ENCODE measurements around the gene ASB4.
"Not testable (repeated sequence)": the region's sequence is repeated elsewhere in the genome, so short reads cannot be mapped to it uniquely, and the experiment has no call there.

The ASB4 gene

DNA sequence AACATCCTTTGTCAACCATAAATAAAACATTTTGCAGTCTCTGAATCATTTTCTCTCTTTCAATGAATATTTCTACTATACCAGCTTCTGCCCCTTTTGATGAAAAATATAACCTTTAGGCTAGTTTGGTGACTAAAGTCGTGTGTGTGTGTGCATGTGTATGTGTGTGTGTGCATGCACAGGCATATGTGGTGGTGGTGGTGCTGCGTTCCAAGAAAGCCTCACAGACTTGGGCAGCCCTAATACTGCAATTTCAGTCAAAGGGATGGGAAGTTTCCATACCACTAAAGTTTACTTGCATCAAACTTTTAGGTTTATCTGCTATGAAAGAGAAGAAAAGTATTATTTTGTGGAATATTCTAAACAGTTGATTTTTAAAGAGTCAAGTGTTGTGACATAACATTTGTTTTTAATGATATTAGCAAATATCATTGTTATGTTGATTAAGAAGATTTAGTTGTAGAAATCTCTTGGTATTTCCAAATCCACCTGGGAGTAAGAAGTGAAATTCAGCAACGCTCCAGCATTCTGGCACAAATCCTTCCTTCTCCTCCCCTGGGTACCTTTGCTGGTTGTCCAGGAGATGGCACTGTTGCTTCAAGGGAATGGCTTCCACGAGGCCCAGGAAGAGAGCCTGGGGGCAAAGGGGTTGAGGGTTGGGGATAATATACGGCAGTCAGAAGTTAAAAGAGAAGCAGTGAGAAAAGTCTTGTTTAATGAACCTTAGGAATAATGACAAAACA lies 41.5 kb downstream of the ASB4 start:
- no peak for DNase-seq (ENCODE audit: low spot score)

GRCh38 chr7:95527776-95528250 lies 42.1 kb downstream of the ASB4 start:
- DNase-seq (ENCODE audit: low spot score) = no peak

DNA sequence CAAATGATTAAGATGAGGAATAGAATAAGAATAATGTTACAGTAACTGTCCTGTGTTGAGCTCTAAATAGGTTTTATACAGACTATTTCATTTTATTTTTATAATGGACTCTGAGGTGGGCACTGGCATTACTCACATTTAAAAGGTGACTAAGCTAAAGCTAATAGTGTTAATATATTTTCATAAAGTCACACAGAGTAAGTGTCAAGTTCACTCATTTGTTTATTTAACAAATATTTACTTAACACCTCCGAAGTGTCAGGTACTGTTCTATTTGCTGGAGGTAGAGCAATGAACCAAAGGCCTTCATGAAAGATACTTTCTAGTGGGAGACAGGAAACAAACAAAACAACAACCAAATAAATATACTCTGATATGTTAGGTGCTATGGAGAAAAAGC lies 44.0 kb downstream of the ASB4 start:
- DNase-seq (ENCODE audit: low spot score) = no peak

DNA sequence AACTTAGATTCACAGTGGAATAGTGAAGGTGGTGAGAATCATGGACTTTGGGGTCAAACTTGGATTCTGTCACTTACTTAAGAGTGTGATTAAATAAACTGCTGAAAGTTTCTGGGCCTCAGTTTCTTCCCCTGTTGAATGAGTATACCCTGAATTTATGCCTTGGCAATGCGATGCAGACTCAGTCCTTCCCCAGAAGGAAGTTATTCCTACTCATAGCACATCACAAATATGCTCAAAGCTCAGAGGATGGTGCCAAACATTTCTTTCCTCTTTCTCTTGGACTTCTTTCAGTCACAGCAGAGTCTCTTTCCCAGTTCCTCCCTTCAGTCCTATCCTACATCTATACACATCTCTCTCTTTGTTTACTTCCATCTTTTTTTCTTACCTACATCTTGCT lies 45.1 kb downstream of the ASB4 start:
- DNase-seq (ENCODE audit: low spot score) = no peak

GRCh38 chr7:95531605-95532219 lies 46.0 kb downstream of the ASB4 start:
- DNase-seq (ENCODE audit: low spot score) = no peak

DNA sequence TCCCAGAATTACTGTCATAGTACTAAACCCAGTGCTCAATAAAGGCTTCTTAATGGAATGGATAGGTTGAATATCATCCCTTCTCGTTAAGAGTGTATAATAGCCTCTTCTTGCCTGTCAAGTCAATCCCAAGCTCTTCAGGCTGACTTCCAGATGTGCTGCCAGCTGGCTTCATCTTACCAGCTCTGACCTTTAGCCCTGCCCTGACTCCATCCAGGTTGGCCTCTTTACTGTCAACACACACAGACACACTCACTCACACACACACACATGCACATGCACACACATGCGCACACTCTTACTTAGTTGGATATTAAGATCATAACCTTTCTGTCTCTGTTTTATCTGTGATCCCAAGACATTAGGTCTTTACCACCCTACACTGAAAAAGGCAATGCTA lies 49.1 kb downstream of the ASB4 start:
- DNase-seq (ENCODE audit: low spot score) = no peak

GRCh38 chr7:95535662-95536061 lies 49.9 kb downstream of the ASB4 start:
- no peak for DNase-seq (ENCODE audit: low spot score)

- no peak for DNase-seq (ENCODE audit: low spot score)
Measured at GRCh38 chr7:95536656-95537311, 51.0 kb downstream of the ASB4 start.

DNA sequence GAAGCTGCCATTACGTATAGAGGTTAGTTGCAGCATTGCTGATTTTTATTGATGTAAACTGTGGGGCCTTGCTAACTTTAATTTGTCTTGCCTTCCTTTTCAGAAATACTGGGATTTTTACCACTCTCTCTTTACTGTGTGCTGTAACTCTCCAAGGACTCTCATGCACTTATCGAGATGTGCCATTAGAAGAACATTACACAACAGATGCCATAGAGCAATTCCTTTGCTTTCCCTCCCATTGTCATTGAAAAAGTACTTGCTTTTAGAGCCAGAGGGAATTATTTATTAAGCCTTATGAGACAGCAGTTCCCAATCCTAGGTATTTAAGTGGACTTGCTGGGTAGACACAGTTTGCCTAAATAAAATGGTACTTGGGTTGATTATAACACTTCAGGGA lies 51.7 kb downstream of the ASB4 start:
- DNase-seq (ENCODE audit: low spot score) = no peak

GRCh38 chr7:95539426-95539825 lies 53.7 kb downstream of the ASB4 start:
- DNase-seq (ENCODE audit: low spot score) = no peak

DNA sequence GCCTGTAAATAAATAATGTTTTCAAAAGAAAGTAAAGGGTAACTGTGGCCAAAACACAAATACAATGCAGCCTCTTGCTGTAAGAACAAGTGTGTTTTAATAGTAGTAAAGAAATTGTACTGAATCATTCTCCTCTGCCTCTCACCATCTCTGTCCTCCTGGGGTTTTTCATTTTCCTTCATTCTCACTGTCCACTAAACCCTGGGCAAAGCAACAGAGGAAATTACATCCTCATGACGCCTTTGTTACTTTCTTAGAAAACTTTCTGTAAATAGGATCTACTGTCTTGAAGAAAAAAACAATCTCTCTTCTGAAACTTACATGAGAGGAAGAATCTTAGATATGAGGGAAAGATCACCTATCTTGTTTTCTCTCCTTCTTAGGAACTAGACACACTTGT lies 54.6 kb downstream of the ASB4 start:
- no peak for DNase-seq (ENCODE audit: low spot score)

- DNase-seq (ENCODE audit: low spot score) = no peak
Measured at GRCh38 chr7:95543312-95543711, 57.6 kb downstream of the ASB4 start.

DNA sequence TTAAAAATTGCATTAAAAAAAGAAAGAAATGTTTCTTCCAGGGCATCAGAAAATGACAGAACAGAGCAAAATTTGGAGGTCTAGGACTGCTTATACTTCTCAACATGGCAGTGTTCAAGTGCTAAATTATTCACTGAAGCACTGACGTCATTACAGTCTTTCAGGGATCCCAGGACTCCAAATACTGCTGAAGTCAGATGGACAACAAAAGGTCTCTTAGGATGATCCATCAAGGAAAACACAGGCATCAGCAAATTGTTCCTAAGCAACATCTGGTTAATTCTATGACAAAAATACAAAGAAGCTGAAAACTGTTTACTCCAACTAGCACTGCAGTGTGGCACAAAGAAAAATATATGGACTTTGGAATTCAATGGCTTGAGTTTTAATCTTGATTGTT lies 58.4 kb downstream of the ASB4 start:
- DNase-seq (ENCODE audit: low spot score) = no peak

- no peak for DNase-seq (ENCODE audit: low spot score)
Measured at GRCh38 chr7:95545007-95545615, 59.4 kb downstream of the ASB4 start.

DNA sequence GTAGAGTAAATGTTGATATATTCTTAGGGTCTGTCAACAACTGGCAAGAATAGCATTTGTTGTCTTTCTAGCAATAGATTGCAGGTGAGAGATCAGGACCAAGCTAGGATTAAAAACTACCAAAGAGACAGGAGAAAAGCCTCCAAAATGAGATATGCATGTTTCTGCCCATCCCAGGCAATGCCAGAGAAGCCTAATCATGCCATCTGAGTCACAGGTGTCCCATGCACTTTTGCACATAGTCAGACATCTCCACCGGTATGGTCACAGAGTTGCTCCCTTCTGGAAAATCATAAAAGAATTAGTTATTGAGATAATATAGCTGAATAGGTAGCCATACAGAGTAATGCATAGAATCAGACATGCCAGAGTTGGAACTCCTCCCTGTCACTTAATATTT lies 59.9 kb downstream of the ASB4 start:
- DNase-seq (ENCODE audit: low spot score) = no peak

DNA sequence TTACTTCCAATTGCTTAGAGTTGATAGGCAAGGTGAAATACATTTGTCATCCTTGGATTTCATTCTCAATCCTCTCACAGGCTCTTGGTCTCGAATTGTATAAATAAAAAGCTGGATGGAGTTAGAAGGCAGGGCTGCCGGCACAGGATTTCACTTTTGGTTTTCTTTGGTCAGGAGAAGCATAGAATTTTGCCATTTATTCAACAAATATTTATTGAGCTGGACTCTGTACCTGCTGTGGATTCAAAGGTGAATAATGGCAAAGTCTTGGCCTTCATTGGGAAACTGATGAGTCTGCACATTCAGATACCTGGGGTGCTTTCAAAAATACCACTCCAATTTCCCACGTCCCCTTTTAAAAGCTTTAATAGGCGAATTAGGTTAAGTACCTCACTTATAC lies 60.9 kb downstream of the ASB4 start:
- DNase-seq (ENCODE audit: low spot score) = no peak

GRCh38 chr7:95547361-95548348 lies 61.9 kb downstream of the ASB4 start:
- DNase-seq (ENCODE audit: low spot score) = no peak

DNA sequence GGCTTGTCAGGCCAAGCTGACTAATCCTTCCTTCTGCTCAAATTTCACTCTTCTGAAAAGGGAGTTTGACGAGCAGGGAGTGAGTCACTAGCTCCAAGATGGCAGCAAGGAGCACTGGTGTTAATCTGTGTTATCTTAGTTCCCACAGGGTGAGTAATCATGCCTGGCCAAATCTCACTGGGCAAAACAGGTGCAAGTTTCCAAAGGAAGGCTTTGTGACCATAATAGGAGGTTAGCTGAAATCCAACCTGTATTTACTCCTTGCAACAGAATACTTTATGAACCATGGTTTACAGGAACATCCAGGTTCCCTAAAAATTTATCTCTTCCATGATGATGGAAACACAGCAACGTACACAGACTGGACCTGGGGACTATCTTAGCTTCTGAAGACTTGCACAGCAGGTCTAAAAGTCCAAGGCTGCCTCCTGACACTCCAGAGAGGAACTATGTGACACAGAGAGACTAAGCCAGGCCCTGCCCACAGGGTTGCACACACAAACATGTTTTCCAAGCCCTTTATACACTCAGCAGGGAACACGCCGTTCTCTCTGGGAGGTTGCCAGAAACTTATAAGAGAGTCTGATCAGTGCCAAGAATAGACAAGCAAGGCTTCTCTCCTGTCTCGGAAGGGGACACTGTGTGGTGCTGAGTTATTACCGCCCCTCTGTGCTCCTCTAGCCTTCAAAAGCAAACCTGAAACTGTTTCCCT lies 64.2 kb downstream of the ASB4 start:
- no peak for DNase-seq (ENCODE audit: low spot score)

DNA sequence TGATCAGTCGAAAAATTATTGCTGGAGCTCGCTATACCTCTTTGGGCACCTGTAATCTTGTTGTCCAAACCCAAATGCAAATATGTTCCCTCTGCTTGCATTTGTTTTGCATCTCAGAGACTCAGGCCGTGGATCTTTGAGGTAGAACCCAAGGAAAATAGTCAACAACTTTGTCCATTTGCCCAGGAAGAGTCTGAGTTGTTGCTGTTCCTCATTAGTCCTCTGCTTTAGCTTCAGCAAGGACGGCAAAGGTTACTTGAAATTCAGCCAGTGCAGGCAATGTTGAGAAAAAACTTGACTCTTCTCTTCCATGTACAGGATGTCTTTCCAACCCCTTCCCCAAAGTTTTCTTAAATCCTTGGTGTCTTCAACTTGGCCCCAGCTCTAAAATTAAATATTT lies 64.8 kb downstream of the ASB4 start:
- no peak for DNase-seq (ENCODE audit: low spot score)

DNA sequence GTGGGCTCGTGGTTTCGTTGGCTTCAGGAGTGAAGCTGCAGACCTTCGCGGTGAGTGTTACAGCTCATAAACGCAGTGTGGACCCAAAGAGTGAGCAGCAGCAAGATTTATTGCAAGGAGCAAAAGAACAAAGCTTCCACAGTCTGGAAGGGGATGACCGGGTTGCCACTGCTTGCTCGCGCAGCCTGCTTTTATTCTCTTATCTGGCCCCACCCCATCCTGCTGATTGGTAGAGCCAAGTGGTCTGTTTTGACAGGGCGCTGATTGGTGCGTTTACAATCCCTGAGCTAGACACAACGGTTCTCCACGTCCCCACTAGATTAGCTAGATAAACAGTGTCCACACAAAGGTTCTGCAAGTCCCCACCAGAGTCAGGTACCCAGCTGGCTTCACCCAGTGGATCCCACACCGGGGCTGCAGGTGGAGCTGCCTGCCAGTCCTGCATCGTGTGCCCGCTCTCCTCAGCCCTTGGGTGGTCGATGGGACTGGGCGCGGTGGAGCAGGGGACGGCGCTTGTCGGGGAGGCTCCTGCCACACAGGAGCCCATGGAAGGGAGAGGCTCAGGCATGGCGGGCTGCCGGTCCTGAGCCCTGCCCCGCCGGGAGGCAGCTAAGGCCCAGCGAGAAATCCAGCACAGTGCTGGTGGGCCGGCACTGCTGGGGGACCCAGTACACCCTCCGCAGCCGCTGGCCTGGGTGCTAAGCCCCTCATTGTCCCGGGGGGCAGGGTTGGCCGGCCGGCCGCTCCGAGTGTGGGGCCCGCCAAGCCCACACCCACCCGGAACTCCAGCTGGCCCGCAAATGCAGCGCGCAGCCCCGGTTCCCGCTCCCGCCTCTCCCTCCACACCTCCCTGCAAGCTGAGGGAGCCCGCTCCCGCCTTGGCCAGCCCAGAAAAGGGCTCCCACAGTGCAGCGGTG lies 66.5 kb downstream of the ASB4 start:
- not testable (repeated sequence) for DNase-seq (ENCODE audit: low spot score)
